Posterior vena cava (tissue), 2 donors: ENCODE data around the gene LSM4. TPM values are rescaled to one million over a fixed set of nuclear protein-coding genes. Genes with fewer than 3 reads are reported as not detected.

Source experiments
- DNase-seq: peaks from one replicate; pipeline ENCODE4 v3.0.0-alpha.2; 2020; ENCODE audit warnings: low spot score
- intact Hi-C, 2 donors: fragments of 100-400 bp; cut with DNase I; formaldehyde crosslinking; loops; one replicate each; pipeline versions ENCODE4 v1.14.1 to v1.14.2; 2022 to 2023
- total RNA-seq, 2 donors: library from RNA; stranded (reverse); fragmentation: NEBNext Ultra II Directional; extraction: Animal tissue kit (Norgen Biotek cat#: 25700); gene quantifications; one replicate each; pipeline ENCODE4 v1.2.1, GENCODE V29; 2021
- donor health status: DM: yes; HTN: yes; CAD: no.
- donor health status: DM: yes; HTN: yes; CAD: no.

LSM4 gene
- total RNA-seq, 2 donors from 2014 or later = 44.4 to 46.9 TPM

DNA sequence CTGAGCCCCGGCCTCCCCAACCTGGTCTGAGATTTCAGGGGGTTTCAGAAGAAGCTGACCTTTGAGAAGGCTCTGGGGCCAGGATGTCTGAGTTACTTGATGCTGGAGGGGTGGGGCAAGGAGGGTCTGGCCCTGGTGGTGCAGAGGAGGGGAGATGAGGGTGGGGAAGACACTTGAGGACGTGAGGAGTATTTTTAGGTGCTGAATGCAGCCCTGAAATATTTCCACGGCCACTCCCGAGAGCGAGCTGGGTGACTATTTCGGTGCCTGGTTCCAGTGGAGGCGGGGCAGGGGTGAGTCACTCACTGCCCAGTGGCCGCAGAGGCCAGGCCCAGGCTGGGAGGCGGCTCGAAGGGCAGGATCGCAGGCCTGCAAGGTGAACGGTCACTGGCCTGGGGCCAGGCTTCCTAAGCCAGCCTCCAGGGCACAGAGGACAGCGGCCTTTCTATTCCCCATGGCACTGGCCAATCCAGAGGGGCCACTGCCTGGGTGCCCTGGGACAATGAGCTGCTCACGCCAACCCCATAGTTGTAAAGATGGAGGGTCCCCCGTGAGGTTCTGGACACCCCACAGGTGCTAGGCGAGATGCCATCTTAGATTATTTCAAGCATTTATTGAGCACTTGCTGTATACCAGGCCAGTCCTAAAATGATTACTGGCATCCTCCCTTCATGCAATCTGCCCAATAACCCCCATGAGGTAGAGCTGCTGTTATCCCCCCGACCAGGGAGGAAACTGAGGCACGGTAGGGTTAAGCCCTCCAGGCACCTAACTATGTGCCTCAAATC, 21.8 kb downstream of the LSM4 start:
- intact Hi-C loops = no loop called here
- DNase-seq = peak; percentile 95

DNA sequence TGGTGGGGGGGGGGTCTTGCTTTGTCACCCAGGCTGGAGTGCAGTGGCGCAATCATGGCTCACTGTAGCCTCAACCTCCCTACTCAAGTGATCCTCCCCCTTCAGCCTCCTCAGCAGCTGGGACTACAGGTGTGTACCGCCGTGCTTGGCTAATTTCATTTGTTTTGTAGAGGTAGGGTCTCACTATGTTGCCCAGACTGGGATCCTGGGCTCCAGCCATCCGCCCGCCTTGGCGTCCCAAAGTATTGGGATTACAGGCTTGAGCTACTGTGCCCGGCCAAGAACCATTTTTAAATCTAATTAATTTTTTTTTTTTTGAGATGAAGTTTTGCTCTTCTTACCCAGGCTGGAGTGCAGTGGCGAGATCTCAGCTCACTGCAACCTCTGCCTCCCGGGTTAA, 23.2 kb downstream of the LSM4 start:
- intact Hi-C loops = no loop called here
- DNase-seq = no peak

DNA sequence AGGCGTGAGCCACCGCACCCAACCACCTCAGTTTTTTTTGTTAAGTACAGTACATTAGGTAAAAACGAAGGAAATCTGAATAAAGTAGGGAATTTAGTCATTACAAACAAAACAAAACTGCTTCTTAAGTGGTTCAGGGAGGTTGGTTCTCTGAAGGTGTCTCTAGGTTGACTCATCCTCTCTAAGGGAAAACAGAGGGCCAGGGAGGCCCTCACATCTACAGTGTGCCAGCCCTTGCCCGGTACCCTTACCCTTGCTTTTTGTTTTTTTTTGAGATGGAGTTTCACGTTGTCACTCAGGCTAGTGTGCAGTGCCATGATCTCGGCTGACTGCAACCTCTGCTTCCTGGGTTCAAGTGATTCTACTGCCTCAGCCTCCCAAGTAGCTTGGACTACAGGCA, 24.3 kb downstream of the LSM4 start:
- intact Hi-C loops = no loop called here
- DNase-seq = no peak

DNA sequence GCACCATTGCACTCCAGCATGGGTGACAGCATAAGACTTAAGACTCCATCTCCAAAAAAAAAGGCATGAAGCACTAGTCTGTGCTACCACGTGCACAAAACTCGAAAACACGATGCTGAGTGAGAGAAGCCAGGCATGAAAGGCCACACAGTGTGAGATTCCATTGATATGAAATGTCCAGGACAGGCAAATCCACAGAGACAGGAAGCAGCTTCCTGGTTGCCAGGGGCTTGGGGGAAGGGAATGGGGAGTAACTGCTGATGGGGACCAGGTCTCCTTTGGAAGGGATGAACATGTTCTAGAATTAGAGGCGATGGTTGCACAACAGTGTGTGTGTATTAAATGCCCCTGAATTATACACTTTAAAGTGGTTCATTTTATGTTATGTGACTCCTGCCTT, 25.6 kb downstream of the LSM4 start:
- no peak for DNase-seq

DNA sequence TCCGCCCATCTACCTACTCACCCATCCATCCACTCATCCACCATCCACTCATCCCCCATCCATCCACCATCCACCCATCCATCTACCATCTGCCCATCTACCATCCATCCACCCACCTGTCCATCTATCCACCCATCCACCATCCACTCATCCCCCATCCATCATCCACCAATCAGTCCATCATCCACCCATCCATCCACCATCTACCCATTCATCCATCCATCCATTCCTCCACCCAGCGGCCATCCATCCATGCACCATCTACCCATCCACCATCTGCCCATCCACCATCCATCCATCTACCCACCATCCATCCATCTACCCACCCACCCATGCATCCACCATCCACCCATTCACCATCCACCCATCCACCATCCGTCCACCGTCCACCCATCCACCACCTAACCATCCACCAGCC, 27.8 kb downstream of the LSM4 start:
- intact Hi-C loops = no loop called here
- DNase-seq = no peak

More for the DNA sequence above, 25.6 kb downstream of the LSM4 start:
- intact Hi-C loops = no loop called here

DNA sequence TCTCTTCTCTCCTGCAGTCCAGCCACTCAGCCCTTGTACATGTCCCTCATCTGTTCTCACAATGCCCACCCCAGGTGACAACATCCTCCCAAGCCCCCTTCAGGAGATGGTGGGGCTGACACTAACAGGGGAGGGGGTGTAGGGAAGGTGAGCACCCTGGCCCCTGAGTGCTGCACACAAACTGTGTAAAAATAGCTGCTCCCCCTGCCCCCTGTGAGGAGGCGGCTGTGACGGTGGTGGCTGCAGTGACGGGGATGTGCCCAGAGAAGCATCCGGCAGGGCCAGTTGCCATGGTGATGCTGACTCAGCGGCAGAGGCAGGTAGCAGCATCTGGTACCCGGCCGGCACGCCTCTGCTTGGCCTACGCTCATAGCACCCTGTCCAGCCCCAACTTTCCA, 28.4 kb downstream of the LSM4 start:
- intact Hi-C loops = no loop called here
- DNase-seq = no peak

DNA sequence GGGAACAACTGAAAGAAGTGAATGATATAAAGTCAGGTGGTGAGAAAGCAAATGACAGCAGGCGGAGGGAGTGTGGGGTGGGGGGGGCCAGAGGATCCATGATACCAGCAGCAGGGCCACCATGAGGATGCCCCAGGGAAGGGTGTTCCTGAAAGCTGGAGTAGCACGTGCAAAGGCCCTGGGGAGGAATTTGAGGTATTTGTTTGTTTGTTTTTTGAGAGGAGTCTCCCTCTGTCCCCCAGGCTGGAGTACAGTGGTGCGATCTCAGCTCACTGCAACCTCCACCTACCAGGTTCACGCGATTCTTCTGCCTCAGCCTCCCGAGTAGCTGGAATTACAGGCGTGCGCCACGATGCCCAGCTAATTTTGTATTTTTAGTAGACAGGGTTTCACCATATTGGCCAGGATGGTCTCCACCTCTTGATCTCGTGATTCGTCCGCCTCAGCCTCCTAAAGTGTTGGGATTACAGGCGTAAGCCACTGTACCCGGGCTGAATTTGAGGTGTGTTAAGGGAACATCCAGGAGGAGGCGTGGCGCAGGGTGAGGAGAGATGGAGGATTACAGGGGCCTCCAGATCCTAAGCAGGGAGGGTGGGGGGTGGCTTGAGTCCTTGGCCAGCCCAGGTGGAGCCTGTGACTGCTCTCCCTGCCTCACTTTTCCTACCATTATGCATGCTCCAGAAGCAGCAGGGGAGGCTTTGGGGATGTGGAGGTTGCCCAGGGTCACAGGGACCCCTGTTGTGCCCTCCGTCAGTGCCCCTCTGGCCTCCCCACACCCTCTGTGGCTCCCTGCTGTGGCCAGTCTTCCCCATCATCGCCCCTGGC, 29.0 kb downstream of the LSM4 start:
- intact Hi-C loops = no loop called here
- DNase-seq = no peak

DNA sequence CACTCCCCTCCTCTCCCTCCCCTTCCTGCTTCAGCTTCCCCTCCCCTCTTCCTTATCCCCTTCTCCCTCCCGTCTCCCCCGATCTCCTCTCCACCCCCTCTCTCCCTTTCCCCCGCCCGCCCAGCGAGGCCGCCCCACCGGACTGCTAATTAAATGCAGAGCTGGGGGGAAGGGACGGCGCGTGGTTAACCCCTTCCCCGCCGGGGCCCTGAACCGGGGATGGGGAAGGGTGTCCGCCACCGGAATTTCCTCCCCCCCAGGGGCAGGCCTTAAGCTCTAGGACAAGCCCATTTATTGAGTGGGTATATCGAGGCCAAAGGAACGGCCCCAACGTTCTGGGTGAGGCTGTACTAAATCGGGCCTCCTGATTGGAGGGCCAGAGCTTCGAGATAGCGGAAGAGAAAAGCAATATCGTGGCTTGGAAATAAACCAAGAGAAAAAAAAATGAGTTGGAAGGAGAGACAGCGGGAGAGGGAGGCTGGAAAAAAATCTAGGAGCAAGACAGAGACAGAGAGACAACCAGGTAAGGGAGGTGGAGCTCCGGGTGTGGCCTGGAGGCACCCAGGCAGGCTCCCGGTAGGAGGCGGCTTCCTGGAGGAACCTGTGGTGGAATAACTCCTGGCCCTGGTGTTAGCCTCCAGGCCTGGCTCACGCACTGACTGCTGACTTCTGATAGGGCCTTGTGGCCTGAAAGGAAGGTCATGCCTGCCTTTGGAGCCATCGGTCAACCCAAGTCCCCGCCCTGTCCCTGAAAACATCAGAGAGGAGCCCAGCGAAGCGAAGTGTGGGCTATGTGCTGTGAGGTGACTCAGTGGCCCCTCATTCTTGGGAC, 29.9 kb downstream of the LSM4 start:
- intact Hi-C loops = no loop called here
- peak; percentile 96 for DNase-seq

DNA sequence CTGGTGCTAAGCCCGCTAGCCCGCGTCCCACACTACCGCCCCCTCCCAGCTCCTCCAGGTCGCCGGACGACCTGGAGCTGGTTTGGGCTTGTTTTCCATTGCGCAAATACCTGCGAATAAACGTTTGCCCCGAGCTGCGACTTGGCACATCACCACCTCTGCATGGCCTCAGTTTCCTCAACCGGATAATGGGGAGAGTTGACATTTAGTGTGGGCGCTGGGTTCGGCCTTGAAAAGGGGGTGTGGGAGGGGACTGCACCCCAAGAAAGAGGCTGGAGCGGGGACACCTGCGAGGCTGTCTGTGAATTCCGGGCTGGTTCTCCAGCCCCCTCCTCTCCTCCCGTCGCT, 30.4 kb downstream of the LSM4 start:
- intact Hi-C loops = no loop called here
- DNase-seq = no peak

DNA sequence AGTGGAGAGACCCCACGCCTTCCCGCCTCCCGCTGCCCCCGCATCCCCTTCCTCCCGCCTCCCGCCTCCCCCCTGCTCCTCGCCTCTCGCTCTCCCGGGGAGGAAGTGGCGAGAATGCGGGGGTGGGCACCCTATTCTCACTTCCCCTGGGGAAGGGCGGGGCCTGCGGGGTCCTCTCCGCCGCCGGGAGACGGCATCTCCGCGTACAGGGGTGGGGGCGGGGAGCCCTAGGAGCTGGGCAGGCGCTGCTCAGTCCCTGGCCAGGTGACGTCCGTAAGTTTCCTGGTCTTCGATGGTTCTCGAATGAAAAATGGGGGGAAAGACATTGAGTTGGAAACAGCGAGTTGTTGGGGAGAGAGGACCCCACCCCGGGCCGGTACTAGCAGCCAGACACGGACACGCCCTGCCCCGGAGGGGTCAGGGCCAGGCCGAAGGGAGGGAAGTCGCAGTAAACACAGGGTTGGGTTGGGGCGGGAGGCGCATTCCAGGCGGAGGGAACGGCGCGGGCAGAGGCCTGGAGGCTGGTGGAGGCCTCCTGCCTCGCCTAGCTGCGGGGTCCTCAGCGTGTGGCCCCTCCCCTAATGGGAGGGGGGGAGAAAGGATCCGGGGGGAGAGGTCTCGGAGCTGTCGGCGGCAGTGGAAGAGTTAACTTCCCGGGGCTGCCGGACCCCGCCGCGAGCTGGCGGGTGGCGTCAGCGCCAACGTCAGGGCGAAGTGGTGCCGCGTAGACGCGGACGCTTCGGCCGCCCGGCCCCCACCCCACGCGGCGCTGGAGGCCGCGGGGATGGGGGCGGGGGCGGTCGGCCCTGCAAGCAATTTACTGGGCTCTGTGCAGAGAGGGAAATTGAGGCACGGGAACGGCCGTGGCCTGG, 31.1 kb downstream of the LSM4 start:
- DNase-seq = peak; percentile 96
- intact Hi-C loops = no loop called here

DNA sequence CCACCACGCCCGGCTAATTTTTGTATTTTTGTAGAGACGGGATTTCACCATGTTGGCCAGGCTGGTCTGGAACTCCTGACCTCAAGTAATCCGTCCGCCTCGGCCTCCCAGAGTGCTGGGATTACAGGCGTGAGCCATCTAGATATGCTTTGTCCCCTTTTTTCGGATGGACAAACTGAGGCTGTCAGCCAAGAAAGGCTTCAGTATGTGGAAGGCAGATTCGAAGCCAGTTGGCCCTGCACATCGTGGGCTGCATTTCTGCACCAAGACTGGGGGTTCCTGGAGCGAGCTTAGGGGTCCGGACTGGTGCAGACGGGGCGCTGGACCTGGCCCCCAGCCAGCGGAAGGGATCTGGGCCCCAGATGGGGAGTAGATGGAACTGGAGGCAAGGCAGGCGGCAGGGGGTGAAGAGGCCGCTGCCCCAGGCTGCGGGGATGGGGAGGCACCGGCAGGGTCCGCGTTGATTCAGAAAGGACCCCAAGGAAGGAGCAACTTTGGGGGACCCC, 31.8 kb downstream of the LSM4 start:
- DNase-seq = no peak
- intact Hi-C loops = no loop called here

DNA sequence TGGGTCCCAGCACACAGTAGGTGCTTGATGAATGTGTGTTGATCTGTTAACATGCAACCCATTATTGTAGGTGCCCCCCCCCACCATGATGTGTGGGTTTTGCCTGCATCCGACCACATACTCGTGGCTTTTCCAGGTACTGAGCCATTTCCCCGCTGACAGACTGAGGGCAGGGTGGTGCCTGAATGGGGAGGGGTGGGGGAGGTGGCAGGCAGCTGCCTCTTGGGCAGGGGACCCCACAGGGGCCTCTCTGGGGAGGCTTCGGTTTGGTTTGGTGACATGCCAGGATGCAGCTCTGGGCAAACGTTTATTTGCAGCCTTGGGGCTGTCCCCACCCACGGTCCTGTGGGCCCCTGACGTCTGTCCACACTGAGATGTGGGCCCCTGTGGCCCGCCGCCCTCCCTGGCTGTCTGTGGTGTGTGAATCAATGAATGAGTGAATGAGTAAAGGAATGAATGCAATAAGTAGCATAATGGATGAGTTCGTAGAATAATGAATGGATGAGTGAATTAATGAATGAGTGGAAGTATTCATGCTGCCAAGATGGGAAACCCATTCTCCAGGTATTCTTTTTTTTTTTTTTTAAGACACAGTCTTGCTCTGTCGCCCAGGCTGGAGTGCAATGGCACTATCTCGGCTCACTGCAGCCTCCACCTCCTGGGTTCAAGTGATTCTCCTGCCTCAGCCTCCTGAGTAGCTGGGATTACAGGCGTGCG, 32.4 kb downstream of the LSM4 start:
- no peak for DNase-seq
- intact Hi-C loops = no loop called here

DNA sequence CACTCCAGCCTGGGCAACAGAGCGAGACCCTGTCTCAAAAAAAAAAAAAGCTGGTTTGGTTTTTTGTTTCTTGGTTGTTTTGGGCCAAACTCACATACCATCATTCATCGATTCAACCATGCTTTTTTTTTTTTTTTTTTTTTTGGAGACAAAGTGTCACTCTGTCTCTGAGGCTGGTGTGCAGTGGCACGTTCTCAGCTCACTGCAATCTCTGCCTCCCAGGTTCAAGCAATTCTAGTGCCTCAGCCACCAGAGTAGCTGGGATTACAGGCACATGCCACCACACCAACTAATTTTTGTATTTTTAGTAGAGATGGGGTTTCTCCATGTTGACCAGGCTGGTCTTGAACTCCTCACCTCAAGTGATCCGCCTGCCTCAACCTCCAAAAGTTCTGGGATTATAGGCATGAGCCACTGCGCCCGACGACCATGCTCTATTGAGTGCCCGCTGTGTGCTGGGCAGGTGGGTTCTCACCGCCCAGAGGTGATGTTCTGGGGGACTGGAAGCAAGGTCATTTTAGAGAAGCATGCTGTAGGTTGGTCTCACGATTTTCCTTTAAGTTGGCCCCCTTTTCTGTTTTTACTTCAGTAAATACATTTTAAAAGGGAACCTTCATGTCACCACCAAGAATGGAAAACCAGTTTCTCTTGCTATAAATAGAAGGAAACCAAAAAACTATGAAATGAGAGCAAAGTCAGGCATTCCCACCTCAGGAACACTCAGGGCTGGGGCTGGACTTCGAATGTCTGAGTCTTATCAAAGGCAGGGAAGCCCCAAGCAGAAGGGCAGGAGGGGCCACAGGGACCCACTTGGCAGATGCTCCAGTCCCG, 33.2 kb downstream of the LSM4 start:
- intact Hi-C loops = loop anchor here in 1 of 2 donors (5.0 kb wide), 1 partner anchor 33 kb away; the partner anchor contains the start of gene LSM4
- DNase-seq = no peak

DNA sequence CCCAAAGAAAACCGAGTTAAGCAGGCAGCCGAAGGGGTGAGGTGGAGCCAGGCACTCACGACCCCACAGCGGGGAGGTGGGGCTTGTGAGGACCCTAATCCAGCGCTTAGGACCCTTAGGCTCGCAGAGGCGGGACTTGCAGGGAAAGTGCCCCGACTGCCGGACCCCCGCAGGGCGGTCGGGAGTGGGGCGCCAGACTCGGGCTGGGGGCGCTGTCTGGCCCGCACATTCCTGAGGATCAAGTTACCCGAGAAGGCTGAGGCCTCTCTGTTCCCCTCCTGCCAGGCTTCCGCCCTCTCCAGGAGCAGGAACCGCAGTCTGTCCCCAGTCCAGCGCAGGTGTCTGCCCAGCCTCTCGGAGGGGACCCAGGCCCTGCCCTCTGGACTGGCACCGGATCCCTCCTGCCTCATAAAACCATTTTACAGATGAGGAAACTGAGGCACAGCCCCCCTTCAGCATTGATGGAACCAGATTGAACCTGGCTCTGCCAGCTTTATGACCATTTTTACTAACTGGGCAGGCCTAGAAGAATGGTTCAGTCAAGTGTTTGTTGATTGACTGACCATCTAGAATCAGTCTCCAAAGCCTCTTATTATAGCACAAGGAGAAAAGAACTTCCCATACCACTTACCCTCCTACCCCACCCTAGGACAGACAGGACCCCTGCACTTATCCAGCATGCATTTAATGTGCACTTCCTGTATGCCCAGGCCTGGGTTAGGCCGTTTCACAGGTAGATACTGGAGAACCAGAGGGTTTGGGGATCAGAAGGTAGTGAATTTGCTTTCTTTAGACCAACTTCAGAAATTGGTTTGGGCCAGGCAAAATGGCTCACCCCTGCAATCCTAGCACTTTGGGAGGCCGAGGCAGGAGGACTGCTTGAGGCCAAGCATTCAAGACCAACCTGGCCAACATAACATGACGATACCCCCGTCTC, 34.8 kb downstream of the LSM4 start:
- intact Hi-C loops = loop anchor here in 1 of 2 donors (5.0 kb wide), 1 partner anchor 34 kb away; the partner anchor contains the start of gene LSM4
- no peak for DNase-seq

DNA sequence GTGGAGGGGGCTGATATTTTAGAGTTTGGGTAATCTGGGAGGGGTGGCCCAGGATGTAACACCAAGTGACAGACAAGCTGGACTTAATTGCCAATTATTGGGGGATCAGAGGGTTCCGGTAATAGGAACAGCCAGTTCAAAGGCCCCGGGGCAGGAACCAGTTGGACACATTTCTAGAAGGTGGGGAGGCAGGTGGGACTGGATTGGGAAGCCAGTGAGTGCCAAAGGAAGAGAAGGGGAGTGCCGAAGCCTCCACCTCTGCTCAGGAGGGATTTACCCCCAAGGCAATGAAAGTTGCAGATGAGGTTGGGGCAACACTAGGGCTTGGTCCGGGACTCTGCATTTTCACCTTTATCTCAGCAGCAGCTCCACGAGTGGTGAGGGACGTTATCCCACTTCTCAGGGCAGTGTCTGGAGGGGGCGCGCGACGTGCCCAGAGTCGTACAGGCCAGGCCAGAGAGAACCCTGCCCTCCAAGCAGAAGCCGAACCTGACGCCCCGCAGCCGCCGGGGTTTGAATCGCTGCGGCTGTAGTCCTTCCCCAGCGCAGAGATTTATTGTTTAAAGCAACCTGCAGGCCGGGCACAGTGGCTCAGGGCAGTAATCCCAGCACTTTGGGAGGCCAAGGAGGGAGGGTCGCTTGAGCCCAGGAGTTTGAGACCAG, 35.8 kb downstream of the LSM4 start:
- no peak for DNase-seq
- intact Hi-C loops = loop anchor here in 1 of 2 donors (5.0 kb wide), 1 partner anchor 35 kb away; the partner anchor contains the start of gene LSM4
